Skin of body (tissue), 2 donors: ENCODE measurements around the gene RPS6KA2. TPM values are rescaled to one million over a fixed set of nuclear protein-coding genes. Genes with fewer than 3 reads are reported as not detected.
A peak's percentile ranks its signal among the peaks of the same experiment; 100 is the strongest.

Experiments
- DNase-seq: peaks from one replicate; lab custom pipeline; 2025; lab: John Stamatoyannopoulos, UW
- total RNA-seq: library from RNA; depleted of rRNA; stranded (reverse); fragments of >200 nt; gene quantifications from one replicate; pipeline ENCODE4 v1.2.3, GENCODE V29; 2014

RPS6KA2 gene
- total RNA-seq, 1 donor from 2014 or later, result 11.7 TPM

GRCh38 chr6:166578536-166579236 lies 48.4 kb downstream of the RPS6KA2 start:
- DNase-seq, result no peak

- DNase-seq, result no peak
Observed at GRCh38 chr6:166575205-166575604, 51.8 kb downstream of the RPS6KA2 start.

- no peak for DNase-seq
Observed at GRCh38 chr6:166573511-166574216, 53.4 kb downstream of the RPS6KA2 start.

GRCh38 chr6:166572370-166573261 lies 54.4 kb downstream of the RPS6KA2 start:
- DNase-seq, result no peak

- no peak for DNase-seq
Observed at GRCh38 chr6:166570929-166571713, 55.9 kb downstream of the RPS6KA2 start.

GRCh38 chr6:166569206-166569605 lies 57.8 kb downstream of the RPS6KA2 start:
- no peak for DNase-seq

GRCh38 chr6:166567813-166568212 lies 59.2 kb downstream of the RPS6KA2 start:
- no peak for DNase-seq

GRCh38 chr6:166567107-166567506 lies 59.9 kb downstream of the RPS6KA2 start:
- DNase-seq, result no peak

GRCh38 chr6:166566026-166567011 lies 60.7 kb downstream of the RPS6KA2 start:
- DNase-seq, result no peak

GRCh38 chr6:166565084-166565967 lies 61.7 kb downstream of the RPS6KA2 start:
- DNase-seq, result peak; percentile 59

- DNase-seq, result no peak
Observed at GRCh38 chr6:166563805-166564204, 63.2 kb downstream of the RPS6KA2 start.

GRCh38 chr6:166563200-166563599 lies 63.9 kb downstream of the RPS6KA2 start:
- no peak for DNase-seq

GRCh38 chr6:166562726-166563125 lies 64.3 kb downstream of the RPS6KA2 start:
- DNase-seq, result no peak

- DNase-seq, result peak; percentile 92
Observed at GRCh38 chr6:166561771-166562359, 65.2 kb downstream of the RPS6KA2 start.

- no peak for DNase-seq
Observed at GRCh38 chr6:166560222-166560621, 66.8 kb downstream of the RPS6KA2 start.

GRCh38 chr6:166559662-166560061 lies 67.4 kb downstream of the RPS6KA2 start:
- no peak for DNase-seq

- no peak for DNase-seq
Observed at GRCh38 chr6:166559211-166559610, 67.8 kb downstream of the RPS6KA2 start.
